HepG2 (cell line): Measurements from ENCODE around the gene ARMC8. TPM values are rescaled to one million over a fixed set of nuclear protein-coding genes. Genes with fewer than 3 reads are reported as not detected.
A peak's percentile ranks its signal among the peaks of the same experiment; 100 is the strongest.

Experiments
- ATF7 ChIP-seq, 2 experiments: fragments of 450-650 bp in 1 of 2; sonication (generic) in 1 of 2; formaldehyde crosslinking in 1 of 2; IDR thresholded peaks; 2 replicates each; pipeline versions ENCODE4 v1.4.0 to v1.6.1; 2016 to 2020; ENCODE audit warnings: antibody characterized with exemption in 1 of 2, mild to moderate bottlenecking in 1 of 2, missing genetic modification reagents in 1 of 2
- ETV5 ChIP-seq: IDR thresholded peaks from 2 replicates; pipeline ENCODE4 v1.6.1; 2018; ENCODE audit warnings: missing biosample characterization, missing genetic modification reagents, inconsistent platforms, borderline replicate concordance
- KAT7 ChIP-seq: IDR thresholded peaks from 2 replicates; pipeline ENCODE4 v1.6.1; 2018; ENCODE audit warnings: borderline replicate concordance, missing compliant biosample characterization
- KAT8 ChIP-seq: IDR thresholded peaks from 2 replicates; pipeline ENCODE4 v1.6.1; 2016; ENCODE audit warnings: missing genetic modification reagents, missing compliant biosample characterization
- NFYC ChIP-seq: IDR thresholded peaks from 2 replicates; pipeline ENCODE4 v1.6.1; 2016; ENCODE audit warnings: missing genetic modification reagents, missing compliant biosample characterization
- PHF20 ChIP-seq: sonication (generic); formaldehyde crosslinking; IDR thresholded peaks from 2 replicates; pipeline ENCODE4 v1.5.0; 2020; ENCODE audit warnings: mild to moderate bottlenecking, missing genetic modification reagents
- ZFX ChIP-seq: sonication (generic); formaldehyde crosslinking; IDR thresholded peaks from 2 replicates; pipeline ENCODE4 v1.4.0; 2020; ENCODE audit warnings: mild to moderate bottlenecking, low read depth, missing genetic modification reagents, moderate library complexity
- ZNF431 ChIP-seq: sonication (generic); formaldehyde crosslinking; IDR thresholded peaks from 2 replicates; pipeline ENCODE4 v1.9.0; 2022; ENCODE audit warnings: missing genetic modification reagents, low read depth, mild to moderate bottlenecking, borderline replicate concordance
- ZNF616 ChIP-seq: sonication (generic); formaldehyde crosslinking; IDR thresholded peaks from 2 replicates; pipeline ENCODE4 v1.5.0; 2020; ENCODE audit warnings: low read depth, mild to moderate bottlenecking, missing genetic modification reagents
- ZNF780A ChIP-seq: sonication (generic); formaldehyde crosslinking; IDR thresholded peaks from 2 replicates; pipeline ENCODE4 v1.8.0; 2022; ENCODE audit warnings: mild to moderate bottlenecking, missing genetic modification reagents, moderate library complexity
- ZNF788 ChIP-seq: sonication (generic); formaldehyde crosslinking; IDR thresholded peaks from 2 replicates; pipeline ENCODE4 v1.5.0; 2020; ENCODE audit warnings: mild to moderate bottlenecking, missing genetic modification reagents, borderline replicate concordance
- ZNF891 ChIP-seq: sonication (generic); formaldehyde crosslinking; IDR thresholded peaks from 2 replicates; pipeline ENCODE4 v1.5.0; 2020; ENCODE audit warnings: mild to moderate bottlenecking, missing genetic modification reagents
- ZSCAN22 ChIP-seq: sonication (generic); formaldehyde crosslinking; IDR thresholded peaks from 2 replicates; pipeline ENCODE4 v1.4.0; 2020; ENCODE audit warnings: mild to moderate bottlenecking, missing genetic modification reagents
- ZSCAN25 ChIP-seq: sonication (generic); formaldehyde crosslinking; IDR thresholded peaks from 2 replicates; pipeline ENCODE4 v1.8.0; 2022; ENCODE audit warnings: mild to moderate bottlenecking, missing genetic modification reagents
- polyA plus RNA-seq, 8 experiments: library from polyadenylated mRNA; depleted of rRNA in 3 of 8; stranded (reverse) in 7 of 8; unstranded in 1 of 8; fragments of >200 nt; fragmentation: Illumina TruSeq in 4 of 8; extraction: Trizol in 4 of 8; gene quantifications; 2 replicates each; pipeline versions ENCODE4 v1.2.1 to v1.2.3, GENCODE V29; 2011 to 2016; ENCODE audit warnings: low read depth in 4 of 8, missing spikeins in 1 of 8, mixed read lengths in 1 of 8; ENCODE audit not compliant: insufficient read depth in 1 of 8
- total RNA-seq, 5 experiments: library from RNA; depleted of rRNA; stranded (reverse); fragments of >200 nt; fragmentation: Illumina TruSeq; extraction: Trizol; gene quantifications; 2 replicates each; pipeline ENCODE4 v1.2.3, GENCODE V29; 2016; ENCODE audit warnings: low read depth in 1 of 5
- TF ChIP-seq, protein P1 (sequence below): sonication (generic); formaldehyde crosslinking; IDR thresholded peaks from 2 replicates; pipeline ENCODE4 v1.4.0; 2020; ENCODE audit warnings: missing genetic modification reagents, borderline replicate concordance
- TF ChIP-seq, protein P2 (sequence below): sonication (generic); IDR thresholded peaks from 2 replicates; pipeline ENCODE4 v1.6.1; 2016; ENCODE audit warnings: low read depth, borderline replicate concordance
- TF ChIP-seq, protein P3 (sequence below): sonication (generic); formaldehyde crosslinking; conservative IDR thresholded peaks from 2 replicates; pipeline ENCODE4 v1.8.1; 2023; ENCODE audit warnings: missing genetic modification reagents
- TF ChIP-seq, protein P4 (sequence below): sonication (generic); formaldehyde crosslinking; IDR thresholded peaks from 2 replicates; pipeline ENCODE4 v1.4.0; 2020; ENCODE audit warnings: missing genetic modification reagents

Gene ARMC8
- total and polyA plus RNA-seq, 2 of the 13 experiments (the other 11 are each of a cell fraction or from before 2014, with no cell fraction given): 38.9 to 55.3 TPM

DNA sequence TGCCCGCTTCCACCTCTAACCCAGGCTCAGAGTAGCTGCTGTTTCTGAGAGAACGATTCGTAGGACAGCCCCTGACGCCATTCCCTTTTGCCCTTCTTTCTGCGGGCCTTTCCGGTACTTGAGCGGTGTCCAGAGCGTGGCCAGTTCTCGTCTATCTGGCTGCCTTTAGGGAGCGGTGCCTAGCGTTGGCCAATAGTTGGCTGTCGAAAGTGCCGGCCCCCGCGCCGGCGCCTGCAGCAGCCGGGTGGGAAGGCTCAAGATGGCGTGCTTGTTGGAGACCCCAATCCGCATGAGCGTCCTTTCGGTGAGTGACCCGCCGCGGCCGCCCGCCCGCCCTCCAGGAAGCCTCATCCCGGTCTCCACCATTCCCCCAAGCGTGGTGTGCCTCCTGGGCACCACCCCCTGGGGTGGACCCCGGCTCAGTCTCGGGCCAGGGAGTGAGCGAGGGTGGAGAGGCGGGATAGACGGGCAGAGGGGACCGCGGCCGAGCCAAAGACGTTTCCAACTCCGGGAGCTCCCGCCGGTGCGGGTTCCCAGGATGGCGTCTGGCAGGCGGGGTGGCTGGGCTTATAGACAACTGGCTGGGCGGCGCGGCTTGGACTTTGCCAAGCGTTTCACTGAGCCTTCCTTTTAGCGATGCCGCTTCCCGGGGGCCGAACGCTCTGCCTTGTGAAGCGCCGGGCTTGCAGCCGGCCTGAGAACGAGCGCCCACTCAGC, at the start of gene ARMC8 (continued):
- TF ChIP-seq KAT7 (peak; percentile 89), NFYC (CRISPR knock-in tag) (no peak), ATF7 (IDR thresholded peaks at IDR 0.05) (no peak), ATF7 (CRISPR knock-in tag; IDR thresholded peaks at IDR 0.05) (0 out of 2 replicates have a peak, but pooled peaks have one; percentile 52), ZFX (peak; percentile 78), ZSCAN22 (no peak), ZNF616 (CRISPR knock-in tag) (no peak; the same call in 1 of the 2 replicates), PHF20 (CRISPR knock-in tag) (peak; percentile 83), ZSCAN25 (no peak), ETV5 (CRISPR knock-in tag) (no peak), ZNF891 (CRISPR knock-in tag) (peak; percentile 65), ZNF788 (CRISPR knock-in tag) (peak; percentile 56; the same call in 1 of the 2 replicates), ZNF431 (CRISPR knock-in tag) (no peak; the same call in 1 of the 2 replicates), KAT8 (CRISPR knock-in tag) (peak; percentile 92), ZNF780A (CRISPR knock-in tag) (no peak)
- TF ChIP-seq, protein P1, sequence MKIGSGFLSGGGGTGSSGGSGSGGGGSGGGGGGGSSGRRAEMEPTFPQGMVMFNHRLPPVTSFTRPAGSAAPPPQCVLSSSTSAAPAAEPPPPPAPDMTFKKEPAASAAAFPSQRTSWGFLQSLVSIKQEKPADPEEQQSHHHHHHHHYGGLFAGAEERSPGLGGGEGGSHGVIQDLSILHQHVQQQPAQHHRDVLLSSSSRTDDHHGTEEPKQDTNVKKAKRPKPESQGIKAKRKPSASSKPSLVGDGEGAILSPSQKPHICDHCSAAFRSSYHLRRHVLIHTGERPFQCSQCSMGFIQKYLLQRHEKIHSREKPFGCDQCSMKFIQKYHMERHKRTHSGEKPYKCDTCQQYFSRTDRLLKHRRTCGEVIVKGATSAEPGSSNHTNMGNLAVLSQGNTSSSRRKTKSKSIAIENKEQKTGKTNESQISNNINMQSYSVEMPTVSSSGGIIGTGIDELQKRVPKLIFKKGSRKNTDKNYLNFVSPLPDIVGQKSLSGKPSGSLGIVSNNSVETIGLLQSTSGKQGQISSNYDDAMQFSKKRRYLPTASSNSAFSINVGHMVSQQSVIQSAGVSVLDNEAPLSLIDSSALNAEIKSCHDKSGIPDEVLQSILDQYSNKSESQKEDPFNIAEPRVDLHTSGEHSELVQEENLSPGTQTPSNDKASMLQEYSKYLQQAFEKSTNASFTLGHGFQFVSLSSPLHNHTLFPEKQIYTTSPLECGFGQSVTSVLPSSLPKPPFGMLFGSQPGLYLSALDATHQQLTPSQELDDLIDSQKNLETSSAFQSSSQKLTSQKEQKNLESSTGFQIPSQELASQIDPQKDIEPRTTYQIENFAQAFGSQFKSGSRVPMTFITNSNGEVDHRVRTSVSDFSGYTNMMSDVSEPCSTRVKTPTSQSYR (CRISPR knock-in tag): no peak
- TF ChIP-seq, protein P2, sequence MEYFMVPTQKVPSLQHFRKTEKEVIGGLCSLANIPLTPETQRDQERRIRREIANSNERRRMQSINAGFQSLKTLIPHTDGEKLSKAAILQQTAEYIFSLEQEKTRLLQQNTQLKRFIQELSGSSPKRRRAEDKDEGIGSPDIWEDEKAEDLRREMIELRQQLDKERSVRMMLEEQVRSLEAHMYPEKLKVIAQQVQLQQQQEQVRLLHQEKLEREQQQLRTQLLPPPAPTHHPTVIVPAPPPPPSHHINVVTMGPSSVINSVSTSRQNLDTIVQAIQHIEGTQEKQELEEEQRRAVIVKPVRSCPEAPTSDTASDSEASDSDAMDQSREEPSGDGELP: no peak
- TF ChIP-seq, protein P3, sequence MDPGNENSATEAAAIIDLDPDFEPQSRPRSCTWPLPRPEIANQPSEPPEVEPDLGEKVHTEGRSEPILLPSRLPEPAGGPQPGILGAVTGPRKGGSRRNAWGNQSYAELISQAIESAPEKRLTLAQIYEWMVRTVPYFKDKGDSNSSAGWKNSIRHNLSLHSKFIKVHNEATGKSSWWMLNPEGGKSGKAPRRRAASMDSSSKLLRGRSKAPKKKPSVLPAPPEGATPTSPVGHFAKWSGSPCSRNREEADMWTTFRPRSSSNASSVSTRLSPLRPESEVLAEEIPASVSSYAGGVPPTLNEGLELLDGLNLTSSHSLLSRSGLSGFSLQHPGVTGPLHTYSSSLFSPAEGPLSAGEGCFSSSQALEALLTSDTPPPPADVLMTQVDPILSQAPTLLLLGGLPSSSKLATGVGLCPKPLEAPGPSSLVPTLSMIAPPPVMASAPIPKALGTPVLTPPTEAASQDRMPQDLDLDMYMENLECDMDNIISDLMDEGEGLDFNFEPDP (CRISPR knock-in tag): no peak
- TF ChIP-seq, protein P4, sequence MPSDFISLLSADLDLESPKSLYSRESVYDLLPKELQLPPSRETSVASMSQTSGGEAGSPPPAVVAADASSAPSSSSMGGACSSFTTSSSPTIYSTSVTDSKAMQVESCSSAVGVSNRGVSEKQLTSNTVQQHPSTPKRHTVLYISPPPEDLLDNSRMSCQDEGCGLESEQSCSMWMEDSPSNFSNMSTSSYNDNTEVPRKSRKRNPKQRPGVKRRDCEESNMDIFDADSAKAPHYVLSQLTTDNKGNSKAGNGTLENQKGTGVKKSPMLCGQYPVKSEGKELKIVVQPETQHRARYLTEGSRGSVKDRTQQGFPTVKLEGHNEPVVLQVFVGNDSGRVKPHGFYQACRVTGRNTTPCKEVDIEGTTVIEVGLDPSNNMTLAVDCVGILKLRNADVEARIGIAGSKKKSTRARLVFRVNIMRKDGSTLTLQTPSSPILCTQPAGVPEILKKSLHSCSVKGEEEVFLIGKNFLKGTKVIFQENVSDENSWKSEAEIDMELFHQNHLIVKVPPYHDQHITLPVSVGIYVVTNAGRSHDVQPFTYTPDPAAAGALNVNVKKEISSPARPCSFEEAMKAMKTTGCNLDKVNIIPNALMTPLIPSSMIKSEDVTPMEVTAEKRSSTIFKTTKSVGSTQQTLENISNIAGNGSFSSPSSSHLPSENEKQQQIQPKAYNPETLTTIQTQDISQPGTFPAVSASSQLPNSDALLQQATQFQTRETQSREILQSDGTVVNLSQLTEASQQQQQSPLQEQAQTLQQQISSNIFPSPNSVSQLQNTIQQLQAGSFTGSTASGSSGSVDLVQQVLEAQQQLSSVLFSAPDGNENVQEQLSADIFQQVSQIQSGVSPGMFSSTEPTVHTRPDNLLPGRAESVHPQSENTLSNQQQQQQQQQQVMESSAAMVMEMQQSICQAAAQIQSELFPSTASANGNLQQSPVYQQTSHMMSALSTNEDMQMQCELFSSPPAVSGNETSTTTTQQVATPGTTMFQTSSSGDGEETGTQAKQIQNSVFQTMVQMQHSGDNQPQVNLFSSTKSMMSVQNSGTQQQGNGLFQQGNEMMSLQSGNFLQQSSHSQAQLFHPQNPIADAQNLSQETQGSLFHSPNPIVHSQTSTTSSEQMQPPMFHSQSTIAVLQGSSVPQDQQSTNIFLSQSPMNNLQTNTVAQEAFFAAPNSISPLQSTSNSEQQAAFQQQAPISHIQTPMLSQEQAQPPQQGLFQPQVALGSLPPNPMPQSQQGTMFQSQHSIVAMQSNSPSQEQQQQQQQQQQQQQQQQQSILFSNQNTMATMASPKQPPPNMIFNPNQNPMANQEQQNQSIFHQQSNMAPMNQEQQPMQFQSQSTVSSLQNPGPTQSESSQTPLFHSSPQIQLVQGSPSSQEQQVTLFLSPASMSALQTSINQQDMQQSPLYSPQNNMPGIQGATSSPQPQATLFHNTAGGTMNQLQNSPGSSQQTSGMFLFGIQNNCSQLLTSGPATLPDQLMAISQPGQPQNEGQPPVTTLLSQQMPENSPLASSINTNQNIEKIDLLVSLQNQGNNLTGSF (CRISPR knock-in tag): peak; percentile 45; the same call in 1 of the 2 replicates
